Measurements from ENCODE around the gene FGF16.

Gene FGF16

DNA sequence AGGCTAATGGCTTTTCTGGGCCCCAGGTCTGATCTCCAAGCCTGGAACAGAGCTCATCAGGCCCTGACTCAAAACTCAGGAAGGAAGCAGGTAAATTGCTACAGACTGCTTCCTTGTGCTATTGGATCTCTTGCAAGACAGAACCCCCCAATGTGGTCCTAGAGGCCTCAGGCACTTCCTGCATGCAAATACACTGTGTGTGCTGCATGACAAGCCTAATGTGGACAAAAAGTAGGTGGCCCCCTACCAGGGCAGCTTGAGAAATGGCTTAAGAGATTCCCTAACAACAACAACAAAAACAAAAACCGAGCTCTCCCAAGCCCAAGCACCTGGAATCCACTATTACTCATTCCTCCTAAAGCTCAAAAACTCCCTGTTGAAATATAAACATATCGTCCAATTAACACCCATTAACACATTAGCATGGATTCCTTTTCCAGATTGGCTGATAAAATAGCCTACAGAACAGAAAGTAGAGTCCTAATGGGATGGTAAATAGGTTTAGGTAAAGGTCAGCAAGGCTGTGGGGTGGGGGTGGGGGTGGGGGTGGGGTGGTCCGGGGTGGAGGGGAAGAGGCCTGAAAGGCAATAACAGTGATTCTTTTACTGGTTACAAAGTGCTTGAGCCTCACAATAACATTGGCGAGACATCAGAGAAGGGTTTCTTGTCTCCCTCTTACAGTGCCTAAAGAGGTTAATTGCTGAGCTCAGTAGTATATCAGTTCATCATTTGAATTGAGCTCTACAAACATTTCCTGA lies 24.1 kb upstream of the FGF16 start:
- DNase-seq (ENCODE audit: low read depth in 2 of 2): no peak
- TF ChIP-seq, protein P1, sequence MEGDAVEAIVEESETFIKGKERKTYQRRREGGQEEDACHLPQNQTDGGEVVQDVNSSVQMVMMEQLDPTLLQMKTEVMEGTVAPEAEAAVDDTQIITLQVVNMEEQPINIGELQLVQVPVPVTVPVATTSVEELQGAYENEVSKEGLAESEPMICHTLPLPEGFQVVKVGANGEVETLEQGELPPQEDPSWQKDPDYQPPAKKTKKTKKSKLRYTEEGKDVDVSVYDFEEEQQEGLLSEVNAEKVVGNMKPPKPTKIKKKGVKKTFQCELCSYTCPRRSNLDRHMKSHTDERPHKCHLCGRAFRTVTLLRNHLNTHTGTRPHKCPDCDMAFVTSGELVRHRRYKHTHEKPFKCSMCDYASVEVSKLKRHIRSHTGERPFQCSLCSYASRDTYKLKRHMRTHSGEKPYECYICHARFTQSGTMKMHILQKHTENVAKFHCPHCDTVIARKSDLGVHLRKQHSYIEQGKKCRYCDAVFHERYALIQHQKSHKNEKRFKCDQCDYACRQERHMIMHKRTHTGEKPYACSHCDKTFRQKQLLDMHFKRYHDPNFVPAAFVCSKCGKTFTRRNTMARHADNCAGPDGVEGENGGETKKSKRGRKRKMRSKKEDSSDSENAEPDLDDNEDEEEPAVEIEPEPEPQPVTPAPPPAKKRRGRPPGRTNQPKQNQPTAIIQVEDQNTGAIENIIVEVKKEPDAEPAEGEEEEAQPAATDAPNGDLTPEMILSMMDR (IDR thresholded peaks at IDR 0.05; ENCODE audit: low read depth, low read length): no peak

DNA sequence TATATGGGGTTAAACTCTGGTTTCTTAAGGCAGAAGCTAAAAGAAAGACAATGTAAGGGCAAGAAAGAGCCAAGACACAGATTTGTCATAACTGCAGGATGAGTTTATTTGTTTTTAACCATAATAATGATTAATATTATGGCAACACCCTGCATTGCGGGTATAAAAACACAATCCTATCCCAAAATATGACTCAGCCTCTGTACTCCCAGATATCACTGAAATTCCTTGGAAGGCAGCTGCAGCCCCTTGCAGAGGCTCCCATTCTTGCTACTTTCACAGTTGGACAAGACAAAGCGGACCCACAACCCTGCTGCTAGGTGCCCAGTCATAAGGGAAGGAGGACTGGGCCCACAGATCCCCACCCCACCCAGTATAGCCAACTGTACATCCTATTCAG lies 20.4 kb upstream of the FGF16 start:
- TF ChIP-seq, protein P1 (IDR thresholded peaks at IDR 0.05; ENCODE audit: low read depth, low read length): no peak
- DNase-seq (ENCODE audit: low read depth in 2 of 2): peak; percentile 55 to 58
- H3K4me3 ChIP-seq (replicated peaks in 1 of 2; ENCODE audit: low read depth in 2 of 2, low read length in 2 of 2): no peak overlapping the region

More for the DNA sequence above, 24.1 kb upstream of the FGF16 start:
- H3K4me3 ChIP-seq (replicated peaks in 1 of 2; ENCODE audit: low read depth in 2 of 2, low read length in 2 of 2): no peak overlapping the region

DNA sequence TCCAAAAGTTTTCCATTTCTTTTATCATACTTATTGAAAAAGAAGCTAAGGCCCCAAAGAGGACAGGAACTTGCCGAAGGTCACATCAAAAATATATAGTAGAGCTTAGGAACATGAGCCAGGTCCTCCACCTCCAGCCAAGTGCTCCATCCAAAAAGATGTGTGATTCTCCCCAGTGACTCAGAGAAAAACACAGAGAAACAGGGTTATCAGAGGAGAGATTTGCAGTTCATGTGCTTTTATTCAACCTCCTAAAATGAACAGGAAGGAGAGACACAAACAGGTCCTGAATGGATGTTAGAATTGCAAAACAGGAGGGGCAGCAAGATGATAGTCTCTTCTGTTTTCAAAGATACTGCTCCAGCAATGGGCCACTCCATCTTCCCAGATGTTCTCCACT lies 19.6 kb upstream of the FGF16 start:
- H3K4me3 ChIP-seq (replicated peaks in 1 of 2; ENCODE audit: low read depth in 2 of 2, low read length in 2 of 2): no peak overlapping the region
- TF ChIP-seq, protein P1 (IDR thresholded peaks at IDR 0.05; ENCODE audit: low read depth, low read length): no peak
- DNase-seq (ENCODE audit: low read depth in 2 of 2): no peak

DNA sequence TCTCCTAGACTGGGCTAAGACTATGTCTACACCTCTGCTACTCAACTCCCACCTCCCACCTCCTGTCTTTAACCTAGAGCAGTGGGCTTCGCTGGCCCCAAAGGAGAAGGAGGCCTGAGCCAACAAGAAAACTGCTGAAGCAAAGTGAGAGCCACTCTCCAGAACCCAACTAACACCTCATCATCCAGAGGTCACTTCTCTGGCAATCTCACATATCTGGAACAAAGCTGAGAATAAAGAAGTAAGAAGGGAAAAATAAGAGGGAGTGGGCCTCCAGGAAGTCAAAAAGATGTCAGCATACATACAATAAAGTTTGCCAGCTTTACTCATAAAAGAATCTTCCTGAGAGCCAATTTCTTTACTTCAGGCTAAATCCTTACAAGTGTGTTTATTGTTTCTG lies 18.6 kb upstream of the FGF16 start:
- TF ChIP-seq, protein P1 (IDR thresholded peaks at IDR 0.05; ENCODE audit: low read depth, low read length): no peak
- no peak for DNase-seq (ENCODE audit: low read depth in 2 of 2)
- no peak overlapping the region for H3K4me3 ChIP-seq (replicated peaks in 1 of 2; ENCODE audit: low read depth in 2 of 2, low read length in 2 of 2)

DNA sequence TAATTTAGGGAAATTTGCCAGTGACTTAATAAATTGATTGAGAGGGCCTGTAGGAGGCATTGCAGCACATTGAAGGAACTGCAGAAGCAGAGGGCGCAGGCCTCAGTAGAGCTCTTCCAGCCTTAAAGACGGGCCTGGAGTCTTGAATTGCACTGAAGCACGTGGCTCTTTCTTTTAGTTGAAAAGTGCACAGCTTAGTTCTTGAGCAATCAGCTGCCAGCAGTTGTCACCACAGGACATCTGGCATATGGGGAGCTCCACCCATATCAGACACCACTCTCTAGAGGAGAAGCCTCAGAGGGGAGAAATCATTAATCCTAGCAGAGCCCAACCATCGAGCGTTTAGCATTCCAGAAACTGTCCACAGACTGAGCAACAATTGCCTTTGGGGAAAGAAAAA lies 16.0 kb upstream of the FGF16 start:
- DNase-seq (ENCODE audit: low read depth in 2 of 2): peak in 1 of 2 donors; percentile 67
- H3K4me3 ChIP-seq (replicated peaks in 1 of 2; ENCODE audit: low read depth in 2 of 2, low read length in 2 of 2): no peak overlapping the region
- TF ChIP-seq, protein P1 (IDR thresholded peaks at IDR 0.05; ENCODE audit: low read depth, low read length): no peak

DNA sequence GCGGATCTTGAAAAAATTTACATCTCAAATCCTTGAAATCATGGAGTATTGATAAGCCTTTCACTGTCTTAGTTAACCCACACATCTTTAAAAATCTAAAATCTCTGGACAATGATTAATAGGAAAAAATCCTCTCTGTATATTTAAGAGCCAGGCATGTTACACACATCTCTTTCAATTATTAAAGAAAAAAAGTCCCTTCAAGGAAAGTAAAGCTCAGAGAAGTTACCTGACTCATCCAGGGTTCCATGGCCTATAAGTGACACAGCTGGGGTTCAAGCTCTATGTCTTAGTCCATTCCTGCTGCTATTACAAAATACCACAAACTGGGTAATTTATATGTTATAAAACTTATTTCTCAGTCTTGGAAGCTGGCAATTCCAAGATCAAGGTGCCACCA lies 14.2 kb upstream of the FGF16 start:
- DNase-seq (ENCODE audit: low read depth in 2 of 2): no peak
- no peak overlapping the region for H3K4me3 ChIP-seq (replicated peaks in 1 of 2; ENCODE audit: low read depth in 2 of 2, low read length in 2 of 2)
- TF ChIP-seq, protein P1 (IDR thresholded peaks at IDR 0.05; ENCODE audit: low read depth, low read length): no peak

DNA sequence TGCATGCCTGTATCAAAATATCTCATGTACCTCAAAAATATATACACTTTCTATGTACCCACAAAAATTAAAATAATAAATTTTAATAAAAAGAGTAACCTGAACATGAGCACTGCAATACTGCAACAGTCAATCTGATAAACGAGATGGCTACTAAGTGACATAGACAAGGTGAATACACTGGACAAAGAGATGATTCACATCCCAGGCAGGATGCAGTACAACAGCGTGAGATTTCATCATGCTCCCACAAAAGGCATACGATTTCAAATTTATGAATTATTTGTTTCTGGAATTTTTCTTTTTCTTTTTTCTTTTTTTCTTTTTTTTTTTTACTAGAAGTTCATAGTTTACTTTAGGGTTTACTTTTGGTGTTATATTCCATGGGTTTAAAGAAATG lies 12.2 kb upstream of the FGF16 start:
- DNase-seq (ENCODE audit: low read depth in 2 of 2): peak in 1 of 2 donors; percentile 48
- no peak overlapping the region for H3K4me3 ChIP-seq (replicated peaks in 1 of 2; ENCODE audit: low read depth in 2 of 2, low read length in 2 of 2)
- TF ChIP-seq, protein P1 (IDR thresholded peaks at IDR 0.05; ENCODE audit: low read depth, low read length): no peak
